ENCODE measurements around the gene SLC23A2. TPM values are rescaled to one million over a fixed set of nuclear protein-coding genes. Genes with fewer than 3 reads are reported as not detected.
"Not testable (repeated sequence)": the region's sequence is repeated elsewhere in the genome, so short reads cannot be mapped to it uniquely, and the experiment has no call there.

Gene SLC23A2
- total RNA-seq, 2 donors from 2014 or later: 4.6 to 5.1 TPM

DNA sequence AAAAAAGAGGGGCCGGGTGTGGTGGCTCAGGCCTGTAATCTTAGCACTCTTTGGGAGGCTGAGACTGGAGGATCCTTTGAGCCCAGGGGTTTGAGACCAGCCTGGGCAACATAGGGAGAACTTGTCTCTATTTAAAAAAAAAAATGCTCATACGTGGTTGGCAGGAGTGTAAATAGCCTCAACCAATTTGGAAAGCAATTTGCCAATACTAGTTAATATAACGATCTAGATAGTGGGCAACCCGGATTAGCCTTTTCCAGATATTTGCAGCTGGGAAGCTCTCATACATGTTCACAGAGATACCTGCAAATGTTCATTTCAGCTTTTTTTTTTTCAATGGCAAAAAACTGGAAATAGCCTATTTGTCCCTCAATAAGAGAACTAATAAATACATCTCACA is 39.0 kb upstream of the SLC23A2 start:
- Histone ChIP-seq H3K9ac (ENCODE audit: low read depth in 2 of 2, low read length in 2 of 2) (no peak overlapping the region), H3K4me1 (no peaks in the 10 kb centered on the region), H3K36me3 (no peaks in the 10 kb centered on the region), H3K27ac (no peak overlapping the region), H3K27me3 (no peaks in the 10 kb centered on the region), H3K4me3 (no peak overlapping the region), H3K9me3 (no peaks in the 10 kb centered on the region)
- no peak for DNase-seq
- intact Hi-C loops (cut with DNase I): no loop called here
- no peak for TF ChIP-seq CTCF (IDR thresholded peaks at IDR 0.05)

- no peaks in the 10 kb centered on the region for H3K36me3 ChIP-seq
- H3K9me3 ChIP-seq: no peaks in the 10 kb centered on the region
- intact Hi-C loops (cut with DNase I): no loop called here
- no peak overlapping the region for H3K4me3 ChIP-seq
- TF ChIP-seq CTCF (IDR thresholded peaks at IDR 0.05): no peak
- no peaks in the 10 kb centered on the region for H3K27me3 ChIP-seq
- no peaks in the 10 kb centered on the region for H3K4me1 ChIP-seq
- H3K9ac ChIP-seq (ENCODE audit: low read depth in 2 of 2, low read length in 2 of 2): no peak overlapping the region
- H3K27ac ChIP-seq: no peak overlapping the region
- DNase-seq: no peak
Measured at GRCh38 chr20:5039889-5040288, 38.6 kb upstream of the SLC23A2 start.

DNA sequence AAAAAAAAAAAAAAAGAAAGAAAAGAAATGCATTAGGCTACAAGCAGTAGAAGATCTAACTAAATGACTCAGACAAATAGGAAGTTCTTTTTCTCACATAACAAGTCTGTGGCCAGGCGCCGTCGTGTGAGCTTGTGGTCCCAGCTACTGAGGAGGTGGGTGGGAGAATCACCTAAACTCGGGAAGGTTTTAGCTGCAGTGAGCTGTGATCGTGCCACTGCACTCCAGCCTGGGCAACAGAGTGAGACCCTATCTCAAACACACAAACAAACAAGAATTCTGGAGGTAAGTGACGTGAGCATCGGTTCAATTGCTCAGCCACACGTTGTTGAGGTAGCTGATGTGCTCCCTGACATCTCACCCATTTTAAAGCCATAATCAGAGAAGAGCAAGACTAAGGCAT is 37.9 kb upstream of the SLC23A2 start:
- no peak overlapping the region for H3K9ac ChIP-seq (ENCODE audit: low read depth in 2 of 2, low read length in 2 of 2)
- intact Hi-C loops (cut with DNase I): no loop called here
- H3K36me3 ChIP-seq: no peaks in the 10 kb centered on the region
- no peak overlapping the region for H3K4me3 ChIP-seq
- H3K27ac ChIP-seq: no peak overlapping the region
- H3K4me1 ChIP-seq: no peaks in the 10 kb centered on the region
- DNase-seq: no peak
- no peaks in the 10 kb centered on the region for H3K27me3 ChIP-seq
- H3K9me3 ChIP-seq: no peaks in the 10 kb centered on the region
- no peak for TF ChIP-seq CTCF (IDR thresholded peaks at IDR 0.05)

DNA sequence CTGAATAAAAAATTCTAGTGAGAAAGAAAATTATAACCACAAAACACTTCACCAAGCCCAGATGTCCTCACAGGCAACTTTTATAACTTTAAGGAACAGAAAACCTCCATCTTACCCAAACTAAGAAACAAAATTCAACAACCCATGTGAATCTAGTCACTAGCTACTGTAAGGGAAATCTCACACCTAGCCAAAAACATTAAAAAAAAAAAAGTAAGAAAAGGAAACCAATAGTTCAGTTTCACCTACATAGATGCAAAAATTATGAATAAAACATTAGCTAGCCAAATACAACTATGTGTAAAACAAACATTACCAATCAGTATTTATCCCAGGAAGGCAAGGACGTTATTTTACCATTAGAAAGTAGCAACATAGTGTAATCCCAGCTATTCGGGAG is 35.5 kb upstream of the SLC23A2 start:
- H3K36me3 ChIP-seq: no peaks in the 10 kb centered on the region
- intact Hi-C loops (cut with DNase I): no loop called here
- no peak overlapping the region for H3K27ac ChIP-seq
- TF ChIP-seq CTCF (IDR thresholded peaks at IDR 0.05): no peak
- no peaks in the 10 kb centered on the region for H3K4me1 ChIP-seq
- H3K9me3 ChIP-seq: no peaks in the 10 kb centered on the region
- no peak overlapping the region for H3K4me3 ChIP-seq
- H3K27me3 ChIP-seq: no peaks in the 10 kb centered on the region
- H3K9ac ChIP-seq (ENCODE audit: low read depth in 2 of 2, low read length in 2 of 2): no peak overlapping the region
- DNase-seq: no peak

GRCh38 chr20:5035518-5035917 is 34.2 kb upstream of the SLC23A2 start:
- H3K27ac ChIP-seq; H3K4me3 ChIP-seq; H3K36me3 ChIP-seq; H3K9me3 ChIP-seq; H3K9ac ChIP-seq (ENCODE audit: low read depth in 2 of 2, low read length in 2 of 2); DNase-seq; H3K27me3 ChIP-seq; intact Hi-C loops (cut with DNase I); H3K4me1 ChIP-seq: not testable (repeated sequence)

GRCh38 chr20:5033566-5033965 is 32.3 kb upstream of the SLC23A2 start:
- DNase-seq: no peak
- no peak overlapping the region for H3K9ac ChIP-seq (ENCODE audit: low read depth in 2 of 2, low read length in 2 of 2)
- no peak overlapping the region for H3K27ac ChIP-seq
- no peak for TF ChIP-seq CTCF (IDR thresholded peaks at IDR 0.05)
- no peaks in the 10 kb centered on the region for H3K4me1 ChIP-seq
- H3K4me3 ChIP-seq: no peak overlapping the region
- intact Hi-C loops (cut with DNase I): no loop called here
- no peaks in the 10 kb centered on the region for H3K36me3 ChIP-seq
- H3K27me3 ChIP-seq: no peaks in the 10 kb centered on the region
- H3K9me3 ChIP-seq: no peaks in the 10 kb centered on the region

DNA sequence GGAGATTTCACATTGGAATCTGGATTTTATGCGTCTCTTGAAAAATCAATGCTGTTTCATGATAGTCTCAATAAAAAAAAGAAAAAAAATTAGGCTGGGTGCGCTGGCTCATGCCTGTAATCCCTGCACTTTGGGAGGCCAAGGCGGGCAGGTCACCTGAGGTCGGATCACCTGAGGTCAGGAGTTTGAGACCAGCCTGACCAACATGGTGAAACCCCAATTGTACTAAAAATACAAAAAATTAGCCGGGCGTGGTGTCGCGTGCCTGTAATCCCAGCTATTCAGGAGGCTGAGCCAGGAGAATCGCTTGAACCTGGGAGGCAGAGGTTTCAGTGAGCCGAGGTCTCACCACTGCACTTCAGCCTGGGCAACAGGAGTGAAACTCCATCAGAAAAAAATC is 30.4 kb upstream of the SLC23A2 start:
- H3K4me3 ChIP-seq; H3K9ac ChIP-seq (ENCODE audit: low read depth in 2 of 2, low read length in 2 of 2); H3K36me3 ChIP-seq; H3K27ac ChIP-seq; intact Hi-C loops (cut with DNase I); H3K27me3 ChIP-seq; DNase-seq; H3K4me1 ChIP-seq; H3K9me3 ChIP-seq: not testable (repeated sequence)

Measured in colonic mucosa (tissue), 4 donors.